Fibroblast of the aortic adventitia (primary cell): Measurements from ENCODE around the gene GSS. TPM values are rescaled to one million over a fixed set of nuclear protein-coding genes. Genes with fewer than 3 reads are reported as not detected.

Experiments used
- DNase-seq: peaks from one replicate; pipeline ENCODE4 v3.0.0-alpha.2; 2010; ENCODE audit warnings: low read depth
- H3K4me3 ChIP-seq: 2 replicates; pipeline ENCODE4 v1.5.1; 2011; ENCODE audit warnings: low read depth, mild to moderate bottlenecking, control low read depth, low read length, moderate library complexity
- CTCF ChIP-seq: IDR thresholded peaks from 2 replicates; pipeline ENCODE4 v1.5.1; 2011; ENCODE audit warnings: mild to moderate bottlenecking, low read length, control low read depth, inconsistent platforms; ENCODE audit not compliant: insufficient read depth
- total RNA-seq: library from RNA; depleted of rRNA; stranded (reverse); fragments of >200 nt; gene quantifications from 2 replicates; pipeline ENCODE4 v1.2.3, GENCODE V29; 2012; ENCODE audit warnings: low replicate concordance

Gene GSS
- total RNA-seq, 1 donor = 57.8 TPM

- no peak for DNase-seq
- TF ChIP-seq CTCF = no peak
- H3K4me3 ChIP-seq = no peak overlapping the region
Observed at GRCh38 chr20:34940081-34940481, 15.5 kb downstream of the GSS start.

- DNase-seq = no peak
- H3K4me3 ChIP-seq = no peak overlapping the region
- no peak for TF ChIP-seq CTCF
Observed at GRCh38 chr20:34938466-34939163, 17.0 kb downstream of the GSS start.

- no peak for TF ChIP-seq CTCF
- no peak for DNase-seq
- H3K4me3 ChIP-seq = no peak overlapping the region
Observed at GRCh38 chr20:34931771-34932170, 23.8 kb downstream of the GSS start.

GRCh38 chr20:34928411-34928810 is 27.2 kb downstream of the GSS start:
- DNase-seq = no peak
- no peak overlapping the region for H3K4me3 ChIP-seq
- no peak for TF ChIP-seq CTCF

GRCh38 chr20:34927736-34928135 is 27.9 kb downstream of the GSS start:
- no peak for TF ChIP-seq CTCF
- H3K4me3 ChIP-seq = no peak overlapping the region

GRCh38 chr20:34926581-34926980 is 29.0 kb downstream of the GSS start:
- H3K4me3 ChIP-seq = no peak overlapping the region
- no peak for DNase-seq
- no peak for TF ChIP-seq CTCF

More at GRCh38 chr20:34927736-34928135, 27.9 kb downstream of the GSS start:
- DNase-seq = no peak

GRCh38 chr20:34925981-34926380 is 29.6 kb downstream of the GSS start:
- DNase-seq = no peak
- H3K4me3 ChIP-seq = no peak overlapping the region
- no peak for TF ChIP-seq CTCF
